ENCODE measurements around the gene CDCA5.
A peak's percentile ranks its signal among the peaks of the same experiment; 100 is the strongest.

- TF ChIP-seq CTCF (IDR thresholded peaks at IDR 0.05; ENCODE audit: poor library complexity): peak; percentile 31
- TF ChIP-seq EZH2phosphoT487 (IDR thresholded peaks at IDR 0.05; ENCODE audit: low read depth, severe bottlenecking, unreplicated experiment): no peak
Observed at GRCh38 chr11:65078151-65078550, 5.7 kb downstream of the CDCA5 start.
